Coronary artery (tissue), 2 donors: ENCODE data around the gene TSHZ1.

ENCODE experiments used
- DNase-seq: peaks from one replicate; pipeline ENCODE4 v3.0.0-alpha.2; 2017; ENCODE audit warnings: low spot score
- H3K27ac ChIP-seq, 2 donors: fragments of 200-600 bp; sonication (generic); one replicate each; pipeline ENCODE4 v1.5.1; 2016 to 2019
- H3K4me3 ChIP-seq: fragments of 200-600 bp; sonication (generic); 2 replicates; pipeline ENCODE4 v1.5.1; 2016; ENCODE audit warnings: mild to moderate bottlenecking, moderate library complexity
- CTCF ChIP-seq: fragments of 200-600 bp; sonication (generic); IDR thresholded peaks from one replicate; pipeline ENCODE4 v1.5.1; 2019; ENCODE audit warnings: antibody characterized with exemption

TSHZ1 gene

GRCh38 chr18:75285876-75286275, 75.3 kb downstream of the TSHZ1 start:
- DNase-seq = no peak
- Histone ChIP-seq H3K27ac (no peak overlapping the region), H3K4me3 (no peak overlapping the region)
- TF ChIP-seq CTCF = no peak

GRCh38 chr18:75287006-75287405, 76.4 kb downstream of the TSHZ1 start:
- no peak overlapping the region for H3K4me3 ChIP-seq
- no peak for DNase-seq
- H3K27ac ChIP-seq = no peak overlapping the region
- TF ChIP-seq CTCF = no peak

- no peak overlapping the region for H3K27ac ChIP-seq
- TF ChIP-seq CTCF = no peak
- DNase-seq = no peak
- H3K4me3 ChIP-seq = no peak overlapping the region
These were observed 77.1 kb downstream of the TSHZ1 start for GRCh38 chr18:75287700-75288099.

- H3K27ac ChIP-seq = no peak overlapping the region
- DNase-seq = no peak
- TF ChIP-seq CTCF = no peak
These were observed 79.2 kb downstream of the TSHZ1 start for GRCh38 chr18:75289761-75290160.

GRCh38 chr18:75290737-75291358, 80.3 kb downstream of the TSHZ1 start:
- Histone ChIP-seq H3K4me3 (no peak overlapping the region), H3K27ac (no peak overlapping the region)
- TF ChIP-seq CTCF = no peak
- DNase-seq = no peak

More at GRCh38 chr18:75289761-75290160, 79.2 kb downstream of the TSHZ1 start:
- no peak overlapping the region for H3K4me3 ChIP-seq

GRCh38 chr18:75291460-75291859, 80.9 kb downstream of the TSHZ1 start:
- no peak overlapping the region for H3K27ac ChIP-seq
- no peak for DNase-seq
- H3K4me3 ChIP-seq = no peak overlapping the region
- TF ChIP-seq CTCF = no peak

- DNase-seq = no peak
- Histone ChIP-seq H3K27ac (no peak overlapping the region), H3K4me3 (no peak overlapping the region)
- TF ChIP-seq CTCF = no peak
These were observed 83.0 kb downstream of the TSHZ1 start for GRCh38 chr18:75293591-75293990.
